ENCODE measurements around the gene RIPOR3. TPM values are rescaled to one million over a fixed set of nuclear protein-coding genes. Genes with fewer than 3 reads are reported as not detected.

RIPOR3 gene
- total RNA-seq, 2 donors from 2014 or later = 0.46 to 1.4 TPM

GRCh38 chr20:50682947-50683530 lies 8.3 kb downstream of the RIPOR3 start:
- H3K27ac ChIP-seq (ENCODE audit: low read depth, low read length) = no peak overlapping the region

GRCh38 chr20:50682065-50682464 lies 9.3 kb downstream of the RIPOR3 start:
- no peak for DNase-seq
- Mint-ChIP-seq H3K4me1 (peaks cover 5% of the 10 kb centered on the region), H3K4me3 (no peak overlapping the region), H3K27ac (no peak overlapping the region), H3K27me3 (ENCODE audit: insufficient read depth) (no peaks in the 10 kb centered on the region), H3K36me3 (ENCODE audit: low read depth) (no peaks in the 10 kb centered on the region), H3K9me3 (no peaks in the 10 kb centered on the region)
- no peak overlapping the region for H3K4me3 ChIP-seq (ENCODE audit: low read length)
- H3K27me3 ChIP-seq (ENCODE audit: control insufficient read depth, insufficient read depth, low read length, poor library complexity, severe bottlenecking) = no peaks in the 10 kb centered on the region
- no peak overlapping the region for H3K9ac ChIP-seq (ENCODE audit: extremely low read depth, low read length, poor library complexity, severe bottlenecking)
- no peaks in the 10 kb centered on the region for H3K4me1 ChIP-seq (ENCODE audit: control insufficient read depth, insufficient read depth, low read length)
- H3K27ac ChIP-seq (ENCODE audit: low read depth, low read length) = no peak overlapping the region
- H3K9me3 ChIP-seq (ENCODE audit: control insufficient read depth, low read length) = no peaks in the 10 kb centered on the region
- no peak for TF ChIP-seq CTCF (conservative IDR thresholded peaks at IDR 0.05)
- 91 to 96% methylated on average over 3 to 4 of the region's 4 CpGs for WGBS, 2 experiments (ENCODE audit: insufficient coverage in 1 of 2, insufficient read length in 1 of 2)
- no peaks in the 10 kb centered on the region for H3K36me3 ChIP-seq (ENCODE audit: control insufficient read depth, insufficient read depth, low read length)

More at GRCh38 chr20:50682947-50683530, 8.3 kb downstream of the RIPOR3 start:
- Histone ChIP-seq H3K4me1 (ENCODE audit: control insufficient read depth, insufficient read depth, low read length) (no peaks in the 10 kb centered on the region), H3K9me3 (ENCODE audit: control insufficient read depth, low read length) (no peaks in the 10 kb centered on the region), H3K4me3 (ENCODE audit: low read length) (no peak overlapping the region), H3K36me3 (ENCODE audit: control insufficient read depth, insufficient read depth, low read length) (no peaks in the 10 kb centered on the region), H3K9ac (ENCODE audit: extremely low read depth, low read length, poor library complexity, severe bottlenecking) (no peak overlapping the region), H3K27me3 (ENCODE audit: control insufficient read depth, insufficient read depth, low read length, poor library complexity, severe bottlenecking) (no peaks in the 10 kb centered on the region)
- no peak for TF ChIP-seq CTCF (conservative IDR thresholded peaks at IDR 0.05)
- Mint-ChIP-seq H3K4me3 (no peak overlapping the region), H3K4me1 (peaks cover 5% of the 10 kb centered on the region), H3K36me3 (ENCODE audit: low read depth) (no peaks in the 10 kb centered on the region), H3K9me3 (no peaks in the 10 kb centered on the region), H3K27ac (no peak overlapping the region), H3K27me3 (ENCODE audit: insufficient read depth) (no peaks in the 10 kb centered on the region)
- WGBS, 2 experiments (ENCODE audit: insufficient coverage in 1 of 2, insufficient read length in 1 of 2) = 85 to 93% methylated on average over 6 to 8 of the region's 8 CpGs
- DNase-seq = no peak

DNA sequence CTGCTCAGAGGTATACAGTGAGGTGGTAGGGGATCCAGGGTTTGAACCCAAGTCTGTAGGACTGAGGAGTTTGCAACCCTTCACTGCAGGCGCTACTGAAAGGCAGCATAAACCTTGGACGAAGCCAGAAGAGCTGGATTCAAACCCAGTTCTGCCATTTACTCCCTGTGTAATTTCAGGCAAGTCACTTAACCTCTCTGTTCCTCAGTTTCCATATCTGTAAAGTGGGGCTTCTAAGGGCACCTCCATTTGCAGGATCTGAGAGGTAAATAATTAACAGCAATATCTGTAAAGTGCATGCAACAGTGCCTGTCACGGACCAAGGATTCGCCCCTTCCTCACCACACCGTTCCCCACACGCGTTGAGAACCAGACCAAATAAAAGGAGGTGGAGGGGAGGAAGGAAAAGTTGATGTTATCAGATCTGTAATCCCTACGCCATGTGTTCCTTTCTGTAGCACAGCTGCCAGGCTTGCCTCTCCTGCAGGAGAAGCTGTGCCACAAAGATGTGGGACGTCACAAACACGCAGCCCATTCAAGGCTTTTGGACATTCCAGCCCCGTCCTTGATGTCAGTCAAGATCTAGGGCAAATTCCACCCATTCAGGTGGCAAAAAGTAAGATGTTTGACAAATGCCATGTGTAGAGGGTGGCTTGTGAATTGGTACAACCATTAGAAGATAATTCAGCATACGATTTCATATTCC lies 9.8 kb downstream of the RIPOR3 start:
- no peak overlapping the region for H3K4me3 Mint-ChIP-seq
- H3K9ac ChIP-seq (ENCODE audit: extremely low read depth, low read length, poor library complexity, severe bottlenecking) = no peak overlapping the region

More for the DNA sequence above, 9.8 kb downstream of the RIPOR3 start:
- Mint-ChIP-seq H3K27ac (no peak overlapping the region), H3K4me1 (peaks cover 5% of the 10 kb centered on the region), H3K9me3 (no peaks in the 10 kb centered on the region), H3K36me3 (ENCODE audit: low read depth) (no peaks in the 10 kb centered on the region), H3K27me3 (ENCODE audit: insufficient read depth) (no peaks in the 10 kb centered on the region)
- Histone ChIP-seq H3K4me3 (ENCODE audit: low read length) (no peak overlapping the region), H3K36me3 (ENCODE audit: control insufficient read depth, insufficient read depth, low read length) (no peaks in the 10 kb centered on the region), H3K27me3 (ENCODE audit: control insufficient read depth, insufficient read depth, low read length, poor library complexity, severe bottlenecking) (no peaks in the 10 kb centered on the region), H3K9me3 (ENCODE audit: control insufficient read depth, low read length) (no peaks in the 10 kb centered on the region), H3K4me1 (ENCODE audit: control insufficient read depth, insufficient read depth, low read length) (no peaks in the 10 kb centered on the region), H3K27ac (ENCODE audit: low read depth, low read length) (no peak overlapping the region)
- 87 to 91% methylated on average over 7 to 12 of the region's 12 CpGs for WGBS, 2 experiments (ENCODE audit: insufficient coverage in 1 of 2, insufficient read length in 1 of 2)
- DNase-seq = no peak
- no peak for TF ChIP-seq CTCF (conservative IDR thresholded peaks at IDR 0.05)
